ENCODE data around the gene TFDP1.

Gene TFDP1

GRCh38 chr13:113553511-113554332, 30.8 kb upstream of the TFDP1 start:
- Histone ChIP-seq H3K79me1 (ENCODE audit: low read depth, low read length) (peaks cover 4% of the 10 kb centered on the region), H2BK5ac (ENCODE audit: low read length) (no peak overlapping the region), H3K27ac (replicated peaks; ENCODE audit: low read length) (no peak overlapping the region), H4K8ac (ENCODE audit: low read depth, low read length) (no peak overlapping the region), H2AK5ac (ENCODE audit: low read depth, low read length) (peak overlapping the region; percentile 54), H3K4ac (ENCODE audit: low read length) (no peak overlapping the region), H2BK12ac (ENCODE audit: low read length) (no peak overlapping the region), H3K27me3 (ENCODE audit: control insufficient read depth in 3 of 3, insufficient read depth in 3 of 3, low read depth in 1 of 3, low read length in 3 of 3) (peaks cover 0 to 2% (median 0%) of the 10 kb centered on the region in 3 experiments), H2BK120ac (ENCODE audit: low read depth, low read length) (no peak overlapping the region), H3K23ac (ENCODE audit: low read depth, low read length, poor library complexity) (peak overlapping the region; percentile 39), H3K4me3 (ENCODE audit: low read length in 2 of 2) (no peak overlapping the region), H3K18ac (ENCODE audit: low read length) (peak overlapping the region; percentile 25), H3K4me2 (ENCODE audit: insufficient read depth, low read length, poor library complexity, severe bottlenecking) (no peak overlapping the region), H3K9ac (ENCODE audit: low read depth, low read length, poor library complexity) (no peak overlapping the region), H3K36me3 (replicated peaks in 1 of 2; ENCODE audit: control insufficient read depth in 2 of 2, insufficient read depth in 2 of 2, low read length in 2 of 2) (peaks cover 16 to 37% of the 10 kb centered on the region in 2 donors), H3K14ac (ENCODE audit: low read length) (no peak overlapping the region), H3K9me3 (replicated peaks in 1 of 2; ENCODE audit: control insufficient read depth in 2 of 2, insufficient read depth in 1 of 2, low read depth in 1 of 2, low read length in 2 of 2) (peaks cover 0 to 5% of the 10 kb centered on the region in 2 donors), H3K4me1 (ENCODE audit: control insufficient read depth in 2 of 2, insufficient read depth in 1 of 2, low read depth in 1 of 2, low read length in 2 of 2) (peaks cover 0 to 8% of the 10 kb centered on the region in 2 donors), H2AFZ (ENCODE audit: low read length) (no peak overlapping the region), H4K91ac (ENCODE audit: low read depth, low read length, poor library complexity) (no peak overlapping the region), H2BK15ac (ENCODE audit: low read length) (no peak overlapping the region)
- DNase-seq (ENCODE audit: low spot score): no peak
- no CpG with 5 or more reads among the region's 16 CpGs for WGBS, 2 donors (ENCODE audit: extremely low coverage in 2 of 2, insufficient read length in 2 of 2, insufficient replicate concordance in 1 of 2)

GRCh38 chr13:113554333-113554700, 30.2 kb upstream of the TFDP1 start:
- peaks cover 0 to 2% (median 0%) of the 10 kb centered on the region in 3 experiments for H3K27me3 ChIP-seq (ENCODE audit: control insufficient read depth in 3 of 3, insufficient read depth in 3 of 3, low read depth in 1 of 3, low read length in 3 of 3)
- no peak overlapping the region for H2BK5ac ChIP-seq (ENCODE audit: low read length)
- H3K4ac ChIP-seq (ENCODE audit: low read length): no peak overlapping the region
- H3K36me3 ChIP-seq (replicated peaks in 1 of 2; ENCODE audit: control insufficient read depth in 2 of 2, insufficient read depth in 2 of 2, low read length in 2 of 2): peaks cover 15 to 31% of the 10 kb centered on the region in 2 donors
- H3K14ac ChIP-seq (ENCODE audit: low read length): no peak overlapping the region
- no peak overlapping the region for H3K23ac ChIP-seq (ENCODE audit: low read depth, low read length, poor library complexity)
- no peak overlapping the region for H3K18ac ChIP-seq (ENCODE audit: low read length)
- no peak overlapping the region for H3K4me2 ChIP-seq (ENCODE audit: insufficient read depth, low read length, poor library complexity, severe bottlenecking)
- H3K9me3 ChIP-seq (replicated peaks in 1 of 2; ENCODE audit: control insufficient read depth in 2 of 2, insufficient read depth in 1 of 2, low read depth in 1 of 2, low read length in 2 of 2): peaks cover 0 to 5% of the 10 kb centered on the region in 2 donors
- H4K91ac ChIP-seq (ENCODE audit: low read depth, low read length, poor library complexity): no peak overlapping the region
- H2BK12ac ChIP-seq (ENCODE audit: low read length): no peak overlapping the region
- no peak overlapping the region for H2BK15ac ChIP-seq (ENCODE audit: low read length)
- no peak overlapping the region for H3K9ac ChIP-seq (ENCODE audit: low read depth, low read length, poor library complexity)
- no peak overlapping the region for H2AK5ac ChIP-seq (ENCODE audit: low read depth, low read length)
- no peak overlapping the region for H2BK120ac ChIP-seq (ENCODE audit: low read depth, low read length)
- no peak overlapping the region for H4K8ac ChIP-seq (ENCODE audit: low read depth, low read length)
- H3K4me1 ChIP-seq (ENCODE audit: control insufficient read depth in 2 of 2, insufficient read depth in 1 of 2, low read depth in 1 of 2, low read length in 2 of 2): peaks cover 0 to 8% of the 10 kb centered on the region in 2 donors
- H3K27ac ChIP-seq (replicated peaks; ENCODE audit: low read length): no peak overlapping the region
- no peak overlapping the region for H3K4me3 ChIP-seq (ENCODE audit: low read length in 2 of 2)
- peaks cover 4% of the 10 kb centered on the region for H3K79me1 ChIP-seq (ENCODE audit: low read depth, low read length)
- DNase-seq (ENCODE audit: low spot score): no peak
- no CpG with 5 or more reads among the region's 9 CpGs for WGBS, 2 donors (ENCODE audit: extremely low coverage in 2 of 2, insufficient read length in 2 of 2, insufficient replicate concordance in 1 of 2)
- no peak overlapping the region for H2AFZ ChIP-seq (ENCODE audit: low read length)

GRCh38 chr13:113555141-113555540, 29.4 kb upstream of the TFDP1 start:
- no peak overlapping the region for H3K4me3 ChIP-seq (ENCODE audit: low read length in 2 of 2)
- peaks cover 12 to 25% of the 10 kb centered on the region in 2 donors for H3K36me3 ChIP-seq (replicated peaks in 1 of 2; ENCODE audit: control insufficient read depth in 2 of 2, insufficient read depth in 2 of 2, low read length in 2 of 2)
- H3K9me3 ChIP-seq (replicated peaks in 1 of 2; ENCODE audit: control insufficient read depth in 2 of 2, insufficient read depth in 1 of 2, low read depth in 1 of 2, low read length in 2 of 2): peaks cover 0 to 5% of the 10 kb centered on the region in 2 donors
- no peak overlapping the region for H3K9ac ChIP-seq (ENCODE audit: low read depth, low read length, poor library complexity)
- no peak overlapping the region for H4K91ac ChIP-seq (ENCODE audit: low read depth, low read length, poor library complexity)
- peaks cover 0 to 8% of the 10 kb centered on the region in 2 donors for H3K4me1 ChIP-seq (ENCODE audit: control insufficient read depth in 2 of 2, insufficient read depth in 1 of 2, low read depth in 1 of 2, low read length in 2 of 2)
- H2BK120ac ChIP-seq (ENCODE audit: low read depth, low read length): no peak overlapping the region
- no peak overlapping the region for H2BK12ac ChIP-seq (ENCODE audit: low read length)
- no peak overlapping the region for H3K4me2 ChIP-seq (ENCODE audit: insufficient read depth, low read length, poor library complexity, severe bottlenecking)
- H2AK5ac ChIP-seq (ENCODE audit: low read depth, low read length): no peak overlapping the region
- DNase-seq (ENCODE audit: low spot score): no peak
- H2BK15ac ChIP-seq (ENCODE audit: low read length): no peak overlapping the region
- H3K23ac ChIP-seq (ENCODE audit: low read depth, low read length, poor library complexity): no peak overlapping the region
- no peak overlapping the region for H3K4ac ChIP-seq (ENCODE audit: low read length)
- no peak overlapping the region for H3K14ac ChIP-seq (ENCODE audit: low read length)
- peaks cover 4% of the 10 kb centered on the region for H3K79me1 ChIP-seq (ENCODE audit: low read depth, low read length)
- no CpG with 5 or more reads among the region's 4 CpGs for WGBS, 2 donors (ENCODE audit: extremely low coverage in 2 of 2, insufficient read length in 2 of 2, insufficient replicate concordance in 1 of 2)
- no peak overlapping the region for H2AFZ ChIP-seq (ENCODE audit: low read length)
- H3K27me3 ChIP-seq (ENCODE audit: control insufficient read depth in 3 of 3, insufficient read depth in 3 of 3, low read depth in 1 of 3, low read length in 3 of 3): peaks cover 0 to 2% (median 0%) of the 10 kb centered on the region in 3 experiments
- H3K18ac ChIP-seq (ENCODE audit: low read length): no peak overlapping the region
- H2BK5ac ChIP-seq (ENCODE audit: low read length): no peak overlapping the region
- H3K27ac ChIP-seq (replicated peaks; ENCODE audit: low read length): no peak overlapping the region
- H4K8ac ChIP-seq (ENCODE audit: low read depth, low read length): no peak overlapping the region

- H3K27me3 ChIP-seq (ENCODE audit: control insufficient read depth in 3 of 3, insufficient read depth in 3 of 3, low read depth in 1 of 3, low read length in 3 of 3): no peaks in the 10 kb centered on the region
- H3K18ac ChIP-seq (ENCODE audit: low read length): no peak overlapping the region
- no peak overlapping the region for H3K4me2 ChIP-seq (ENCODE audit: insufficient read depth, low read length, poor library complexity, severe bottlenecking)
- H3K9ac ChIP-seq (ENCODE audit: low read depth, low read length, poor library complexity): peak overlapping the region; percentile 72
- no peak overlapping the region for H2BK5ac ChIP-seq (ENCODE audit: low read length)
- peak overlapping the region; percentile 50 for H3K23ac ChIP-seq (ENCODE audit: low read depth, low read length, poor library complexity)
- no peak overlapping the region for H4K91ac ChIP-seq (ENCODE audit: low read depth, low read length, poor library complexity)
- H2BK12ac ChIP-seq (ENCODE audit: low read length): peak overlapping the region; percentile 63
- WGBS, 2 donors (ENCODE audit: extremely low coverage in 2 of 2, insufficient read length in 2 of 2, insufficient replicate concordance in 1 of 2): no CpG with 5 or more reads among the region's 5 CpGs
- no peak overlapping the region for H2AFZ ChIP-seq (ENCODE audit: low read length)
- peaks cover 0 to 4% of the 10 kb centered on the region in 2 donors for H3K9me3 ChIP-seq (replicated peaks in 1 of 2; ENCODE audit: control insufficient read depth in 2 of 2, insufficient read depth in 1 of 2, low read depth in 1 of 2, low read length in 2 of 2)
- H3K4me1 ChIP-seq (ENCODE audit: control insufficient read depth in 2 of 2, insufficient read depth in 1 of 2, low read depth in 1 of 2, low read length in 2 of 2): peaks cover 0 to 8% of the 10 kb centered on the region in 2 donors
- H2AK5ac ChIP-seq (ENCODE audit: low read depth, low read length): no peak overlapping the region
- no peak overlapping the region for H3K14ac ChIP-seq (ENCODE audit: low read length)
- no peak overlapping the region for H3K4ac ChIP-seq (ENCODE audit: low read length)
- H2BK120ac ChIP-seq (ENCODE audit: low read depth, low read length): no peak overlapping the region
- no peak for DNase-seq (ENCODE audit: low spot score)
- H3K36me3 ChIP-seq (replicated peaks in 1 of 2; ENCODE audit: control insufficient read depth in 2 of 2, insufficient read depth in 2 of 2, low read length in 2 of 2): peaks cover 4 to 7% of the 10 kb centered on the region in 2 donors
- no peak overlapping the region for H2BK15ac ChIP-seq (ENCODE audit: low read length)
- no peak overlapping the region for H3K27ac ChIP-seq (replicated peaks; ENCODE audit: low read length)
- H4K8ac ChIP-seq (ENCODE audit: low read depth, low read length): no peak overlapping the region
- peaks cover 3% of the 10 kb centered on the region for H3K79me1 ChIP-seq (ENCODE audit: low read depth, low read length)
- peak overlapping the region in 1 of 2 donors; percentile 73 for H3K4me3 ChIP-seq (ENCODE audit: low read length in 2 of 2)
Measured at GRCh38 chr13:113557013-113557412, 27.5 kb upstream of the TFDP1 start.

Data from neuronal stem cell (in vitro differentiated cells).